ENCODE measurements around the gene NGEF. TPM values are rescaled to one million over a fixed set of nuclear protein-coding genes. Genes with fewer than 3 reads are reported as not detected.
A peak's percentile ranks its signal among the peaks of the same experiment; 100 is the strongest.

The NGEF gene
- total RNA-seq, 1 experiment from 2014 or later, result 71.3 TPM

DNA sequence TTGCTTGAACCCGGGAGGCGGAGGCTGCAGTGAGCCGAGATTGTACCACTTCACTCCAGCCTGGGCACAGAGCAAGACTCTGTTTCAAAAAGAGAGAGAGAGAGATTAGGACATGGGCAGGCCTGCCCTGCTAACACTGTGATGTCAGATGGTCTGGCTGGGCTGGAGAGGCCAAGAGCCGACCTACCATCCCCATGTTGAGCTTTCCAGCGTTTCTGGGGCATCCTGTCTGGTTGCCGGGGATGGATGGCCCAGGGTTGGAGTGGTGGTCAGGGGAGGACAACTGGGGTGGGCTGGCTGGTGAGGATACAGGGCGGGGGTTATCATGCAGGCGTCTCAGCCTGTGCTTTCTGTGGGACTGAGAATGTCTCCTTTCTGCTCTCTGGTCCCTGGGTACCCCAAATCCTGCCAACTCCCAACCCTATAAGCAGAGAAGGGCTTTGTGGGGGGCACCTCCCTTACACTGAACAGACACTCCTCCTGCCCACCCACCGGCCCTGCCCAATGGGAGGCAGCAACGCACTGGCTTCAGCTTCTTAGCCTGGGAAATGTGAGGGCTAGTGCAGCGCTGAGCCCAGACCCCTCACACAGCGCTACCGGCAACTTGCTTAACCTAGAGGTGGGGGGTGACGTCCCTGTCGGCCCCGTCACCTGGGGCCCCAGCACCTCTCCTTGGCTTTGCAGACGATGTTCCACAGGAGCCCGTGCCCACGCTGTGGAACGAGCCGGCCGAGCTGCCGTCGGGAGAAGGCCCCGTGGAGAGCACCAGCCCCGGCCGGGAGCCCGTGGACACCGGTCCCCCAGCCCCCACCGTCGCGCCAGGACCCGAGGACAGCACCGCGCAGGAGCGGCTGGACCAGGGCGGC lies 137.6 kb downstream of the NGEF start:
- Histone ChIP-seq H4K20me1 (ENCODE audit: low read length) (no peaks in the 10 kb centered on the region), H3K79me2 (ENCODE audit: low read length) (peaks cover 38% of the 10 kb centered on the region), H3F3A (ENCODE audit: low read length, unreplicated experiment) (no peaks in the 10 kb centered on the region), H3K9ac (ENCODE audit: low read length) (peak overlapping the region; percentile 70), H3K9me2 (replicated peaks; ENCODE audit: low read length) (no peaks in the 10 kb centered on the region), H2AFZ (ENCODE audit: low read length) (peak overlapping the region; percentile 77), H3K4me3 (ENCODE audit: low read length) (peak overlapping the region; percentile 85), H3K27ac (ENCODE audit: low read length) (no peak overlapping the region), H3K27me3 (ENCODE audit: low read length) (no peaks in the 10 kb centered on the region), H3K4me1 (ENCODE audit: insufficient read depth, low read length) (peaks cover 17% of the 10 kb centered on the region), H3K36me3 (ENCODE audit: low read depth, low read length) (no peaks in the 10 kb centered on the region; the same call in 1 of the 2 replicates), H3K9me3 (ENCODE audit: low read length) (no peaks in the 10 kb centered on the region), H3K4me2 (ENCODE audit: low read length) (peak overlapping the region; percentile 97)
- intact Hi-C loops (cut with micrococcal nuclease), result loop anchor here (1.0 to 10.0 kb wide), 4 partner anchors 51 to 376 kb away; partner anchors contain the start of gene ATG16L1
- TF ChIP-seq EZH2 (IDR thresholded peaks at IDR 0.05; ENCODE audit: low read length, unreplicated experiment), result no peak
- no peak for TF ChIP-seq EZH2phosphoT487 (IDR thresholded peaks at IDR 0.05; ENCODE audit: borderline replicate concordance, low read length)
- TF ChIP-seq, protein P1, sequence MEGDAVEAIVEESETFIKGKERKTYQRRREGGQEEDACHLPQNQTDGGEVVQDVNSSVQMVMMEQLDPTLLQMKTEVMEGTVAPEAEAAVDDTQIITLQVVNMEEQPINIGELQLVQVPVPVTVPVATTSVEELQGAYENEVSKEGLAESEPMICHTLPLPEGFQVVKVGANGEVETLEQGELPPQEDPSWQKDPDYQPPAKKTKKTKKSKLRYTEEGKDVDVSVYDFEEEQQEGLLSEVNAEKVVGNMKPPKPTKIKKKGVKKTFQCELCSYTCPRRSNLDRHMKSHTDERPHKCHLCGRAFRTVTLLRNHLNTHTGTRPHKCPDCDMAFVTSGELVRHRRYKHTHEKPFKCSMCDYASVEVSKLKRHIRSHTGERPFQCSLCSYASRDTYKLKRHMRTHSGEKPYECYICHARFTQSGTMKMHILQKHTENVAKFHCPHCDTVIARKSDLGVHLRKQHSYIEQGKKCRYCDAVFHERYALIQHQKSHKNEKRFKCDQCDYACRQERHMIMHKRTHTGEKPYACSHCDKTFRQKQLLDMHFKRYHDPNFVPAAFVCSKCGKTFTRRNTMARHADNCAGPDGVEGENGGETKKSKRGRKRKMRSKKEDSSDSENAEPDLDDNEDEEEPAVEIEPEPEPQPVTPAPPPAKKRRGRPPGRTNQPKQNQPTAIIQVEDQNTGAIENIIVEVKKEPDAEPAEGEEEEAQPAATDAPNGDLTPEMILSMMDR (conservative IDR thresholded peaks at IDR 0.05; ENCODE audit: low read depth, low read length), result 0 out of 2 replicates have a peak, but pooled peaks have one; percentile 27
- ChIA-PET POLR2A (ENCODE audit: unreplicated experiment) (interaction anchor here (0.5 to 0.6 kb wide), 2 partner anchors 55 to 1528 kb away, joined by 9 read pairs; no protein-coding TSS in a partner anchor), CTCF (no interaction called here)
- ATAC-seq (peak; percentile 20), DNase-seq (peak; percentile 30)
- TSS peak; percentile 31 for BruUV-seq (replicated peaks)

DNA sequence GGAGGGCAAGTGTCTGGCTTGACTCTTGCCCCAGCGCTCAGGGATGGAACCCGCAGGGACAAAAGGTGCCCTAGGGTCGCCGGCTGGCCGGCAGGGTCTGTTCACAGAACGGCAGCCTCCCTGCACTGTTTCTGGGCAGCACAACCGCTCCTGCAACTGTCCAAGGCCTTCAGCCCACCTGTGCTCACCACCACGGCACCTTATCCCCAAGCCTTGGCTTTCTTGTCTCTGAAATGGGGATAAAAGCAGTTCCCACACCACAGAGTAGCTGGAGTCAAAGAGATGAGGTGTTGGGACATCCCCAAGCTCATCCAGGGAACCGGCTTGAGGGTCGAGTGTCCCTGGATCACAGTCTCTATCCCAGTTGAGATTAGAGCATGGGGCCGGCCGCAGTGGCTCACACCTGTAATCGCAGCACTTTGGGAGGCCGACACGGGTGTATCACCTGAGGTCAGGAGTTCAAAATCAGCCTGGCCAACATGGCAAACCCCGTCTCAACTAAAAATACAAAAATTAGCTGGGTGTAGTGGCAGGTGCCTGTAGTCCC lies 138.3 kb downstream of the NGEF start:
- TF ChIP-seq EZH2 (IDR thresholded peaks at IDR 0.05; ENCODE audit: low read length, unreplicated experiment) (no peak), EZH2phosphoT487 (IDR thresholded peaks at IDR 0.05; ENCODE audit: borderline replicate concordance, low read length) (no peak)
- TF ChIP-seq, protein P1 (conservative IDR thresholded peaks at IDR 0.05; ENCODE audit: low read depth, low read length), result no peak
- H3K4me3 ChIP-seq (ENCODE audit: low read length), result no peak overlapping the region
- H4K20me1 ChIP-seq (ENCODE audit: low read length), result no peaks in the 10 kb centered on the region
- no peak overlapping the region for H3K27ac ChIP-seq (ENCODE audit: low read length)
- 0 out of 2 replicates have a peak overlapping the region, but pooled peaks have one; percentile 97 for H3K4me2 ChIP-seq (ENCODE audit: low read length)
- no peaks in the 10 kb centered on the region for H3K9me2 ChIP-seq (replicated peaks; ENCODE audit: low read length)
- no peaks in the 10 kb centered on the region for H3K9me3 ChIP-seq (ENCODE audit: low read length)
- no peaks in the 10 kb centered on the region; the same call in 1 of the 2 replicates for H3K36me3 ChIP-seq (ENCODE audit: low read depth, low read length)
- intact Hi-C loops (cut with micrococcal nuclease), result loop anchor here (10.0 kb wide), 1 partner anchor 180 kb away; no protein-coding TSS in a partner anchor
- ChIA-PET CTCF (no interaction called here), POLR2A (ENCODE audit: unreplicated experiment) (no interaction called here)
- no peak overlapping the region for H2AFZ ChIP-seq (ENCODE audit: low read length)
- no peaks in the 10 kb centered on the region for H3F3A ChIP-seq (ENCODE audit: low read length, unreplicated experiment)
- no TSS peak for BruUV-seq (replicated peaks)
- no peaks in the 10 kb centered on the region for H3K27me3 ChIP-seq (ENCODE audit: low read length)
- ATAC-seq (no peak), DNase-seq (no peak)
- H3K4me1 ChIP-seq (ENCODE audit: insufficient read depth, low read length), result peaks cover 17% of the 10 kb centered on the region
- no peak overlapping the region for H3K9ac ChIP-seq (ENCODE audit: low read length)
- peaks cover 38% of the 10 kb centered on the region for H3K79me2 ChIP-seq (ENCODE audit: low read length)
